IPS DF 6.9 (cell line): ENCODE measurements around the gene UBE4A.
A peak's percentile ranks its signal among the peaks of the same experiment; 100 is the strongest.

Experiments
- DNase-seq: peaks from one replicate; pipeline ENCODE4 v3.0.0-alpha.2; 2013; ENCODE audit warnings: low read depth, low spot score
- H3K27ac ChIP-seq: one replicate; pipeline ENCODE4 v1.5.1; 2013; ENCODE audit warnings: low read length, control low read depth
- H3K27me3 ChIP-seq: 2 replicates; pipeline ENCODE4 v1.6.1; 2013; ENCODE audit warnings: mild to moderate bottlenecking, low read length; ENCODE audit not compliant: control insufficient read depth, insufficient read depth
- H3K36me3 ChIP-seq: 2 replicates; pipeline ENCODE4 v1.6.1; 2013; ENCODE audit warnings: low read length; ENCODE audit not compliant: control insufficient read depth, insufficient read depth
- H3K4me1 ChIP-seq: 2 replicates; pipeline ENCODE4 v1.6.1; 2013; ENCODE audit warnings: low read length; ENCODE audit not compliant: control insufficient read depth, insufficient read depth
- H3K4me3 ChIP-seq: 2 replicates; pipeline ENCODE4 v1.5.1; 2013; ENCODE audit warnings: mild to moderate bottlenecking, low read length
- H3K9me3 ChIP-seq: 2 replicates; pipeline ENCODE4 v1.6.1; 2013; ENCODE audit warnings: low read length, inconsistent platforms; ENCODE audit not compliant: control insufficient read depth, insufficient read depth
- WGBS: extraction: QIAGEN DNeasy Blood & Tissue Kit; methylation state at CpG from one replicate; pipeline ENCODE4 v1.1.7; 2013; ENCODE audit warnings: mixed read lengths, missing lambda C conversion rate; ENCODE audit not compliant: insufficient read length, insufficient coverage; 5-methylcytosine and 5-hydroxymethylcytosine counted together

Gene UBE4A

GRCh38 chr11:118359295-118359958, at the start of gene UBE4A:
Gene UBE4A, plus strand, starts transcription at chr11:118359600. Its CDS starts 5,481 bp downstream, at chr11:118365081.
- Histone ChIP-seq H3K4me1 (no peaks in the 10 kb centered on the region), H3K27me3 (no peaks in the 10 kb centered on the region), H3K9me3 (no peaks in the 10 kb centered on the region), H3K4me3 (peak within 1 kb of the TSS; percentile 87; the same call in 1 of the 2 replicates), H3K36me3 (no peaks in the 10 kb centered on the region), H3K27ac (no peak within 1 kb of the TSS)
- DNase-seq = peak; percentile 96
- no CpG with 5 or more reads among the region's 33 CpGs for WGBS

- H3K9me3 ChIP-seq = no peaks in the 10 kb centered on the region
- no peaks in the 10 kb centered on the region for H3K27me3 ChIP-seq
- H3K4me3 ChIP-seq = no peak overlapping the region
- WGBS = no CpG with 5 or more reads among the region's 3 CpGs
- no peak for DNase-seq
- no peak overlapping the region for H3K27ac ChIP-seq
- no peaks in the 10 kb centered on the region; the same call in 1 of the 2 replicates for H3K4me1 ChIP-seq
- H3K36me3 ChIP-seq = no peaks in the 10 kb centered on the region
Measured at GRCh38 chr11:118310271-118310670, 49.1 kb upstream of the UBE4A start.

GRCh38 chr11:118310781-118311485, 48.5 kb upstream of the UBE4A start:
- Histone ChIP-seq H3K9me3 (no peaks in the 10 kb centered on the region), H3K4me3 (no peak overlapping the region), H3K36me3 (no peaks in the 10 kb centered on the region), H3K4me1 (peaks cover 1% of the 10 kb centered on the region; the same call in 1 of the 2 replicates), H3K27me3 (no peaks in the 10 kb centered on the region), H3K27ac (no peak overlapping the region)
- no peak for DNase-seq
- no CpG with 5 or more reads among the region's 3 CpGs for WGBS

- Histone ChIP-seq H3K27me3 (no peaks in the 10 kb centered on the region), H3K4me1 (peaks cover 3% of the 10 kb centered on the region; the same call in 1 of the 2 replicates), H3K27ac (no peak overlapping the region), H3K9me3 (no peaks in the 10 kb centered on the region), H3K4me3 (no peak overlapping the region), H3K36me3 (no peaks in the 10 kb centered on the region)
- DNase-seq = no peak
- WGBS = no CpG with 5 or more reads among the region's 4 CpGs
Measured at GRCh38 chr11:118311518-118311917, 47.9 kb upstream of the UBE4A start.

GRCh38 chr11:118312328-118312727, 47.1 kb upstream of the UBE4A start:
- Histone ChIP-seq H3K36me3 (no peaks in the 10 kb centered on the region), H3K27ac (no peak overlapping the region), H3K4me1 (peaks cover 5% of the 10 kb centered on the region; the same call in 1 of the 2 replicates), H3K9me3 (no peaks in the 10 kb centered on the region), H3K27me3 (no peaks in the 10 kb centered on the region), H3K4me3 (no peak overlapping the region)
- no peak for DNase-seq
- WGBS = no CpG with 5 or more reads among the region's 2 CpGs

GRCh38 chr11:118313242-118313641, 46.2 kb upstream of the UBE4A start:
- Histone ChIP-seq H3K4me1 (peaks cover 5% of the 10 kb centered on the region; the same call in 1 of the 2 replicates), H3K9me3 (no peaks in the 10 kb centered on the region), H3K27ac (no peak overlapping the region), H3K36me3 (no peaks in the 10 kb centered on the region), H3K27me3 (no peaks in the 10 kb centered on the region), H3K4me3 (no peak overlapping the region)
- WGBS = no CpG with 5 or more reads among the region's 4 CpGs
- no peak for DNase-seq

GRCh38 chr11:118314988-118315411, 44.4 kb upstream of the UBE4A start:
- WGBS = no CpG with 5 or more reads among the region's 7 CpGs
- H3K27ac ChIP-seq = no peak overlapping the region
- no peaks in the 10 kb centered on the region for H3K27me3 ChIP-seq
- H3K36me3 ChIP-seq = no peaks in the 10 kb centered on the region
- H3K9me3 ChIP-seq = no peaks in the 10 kb centered on the region
- H3K4me1 ChIP-seq = peaks cover 5% of the 10 kb centered on the region; the same call in 1 of the 2 replicates
- no peak overlapping the region for H3K4me3 ChIP-seq
- DNase-seq = no peak

GRCh38 chr11:118318124-118318523, 41.3 kb upstream of the UBE4A start:
- Histone ChIP-seq H3K27ac (no peak overlapping the region), H3K9me3 (no peaks in the 10 kb centered on the region), H3K27me3 (no peaks in the 10 kb centered on the region), H3K4me1 (peaks cover 6% of the 10 kb centered on the region; the same call in 1 of the 2 replicates), H3K4me3 (no peak overlapping the region), H3K36me3 (no peaks in the 10 kb centered on the region)
- no peak for DNase-seq
- WGBS = no CpG with 5 or more reads among the region's 4 CpGs

- WGBS = no CpG with 5 or more reads among the region's 11 CpGs
- Histone ChIP-seq H3K9me3 (no peaks in the 10 kb centered on the region), H3K4me3 (no peak overlapping the region), H3K27me3 (no peaks in the 10 kb centered on the region), H3K4me1 (peaks cover 6% of the 10 kb centered on the region; the same call in 1 of the 2 replicates), H3K27ac (no peak overlapping the region), H3K36me3 (no peaks in the 10 kb centered on the region)
- no peak for DNase-seq
Measured at GRCh38 chr11:118318581-118319336, 40.6 kb upstream of the UBE4A start.

- H3K27ac ChIP-seq = no peak overlapping the region
- no peak overlapping the region for H3K4me3 ChIP-seq
- no peak for DNase-seq
- H3K36me3 ChIP-seq = no peaks in the 10 kb centered on the region
- no peaks in the 10 kb centered on the region for H3K27me3 ChIP-seq
- peaks cover 6% of the 10 kb centered on the region; the same call in 1 of the 2 replicates for H3K4me1 ChIP-seq
- H3K9me3 ChIP-seq = no peaks in the 10 kb centered on the region
- no CpG with 5 or more reads among the region's 1 CpG for WGBS
Measured at GRCh38 chr11:118319337-118319707, 40.1 kb upstream of the UBE4A start.
